HEK293 (cell line): ENCODE results near the gene TUBB2B.

Experiments used
- CTCF ChIP-seq: fragments of 450-650 bp; formaldehyde crosslinking; IDR thresholded peaks from 2 replicates; pipeline ENCODE4 v1.5.1; 2016; ENCODE audit warnings: missing biosample characterization, missing genetic modification characterization
- ZBTB11 ChIP-seq: fragments of 450-650 bp; formaldehyde crosslinking; conservative IDR thresholded peaks from 2 replicates; pipeline ENCODE4 v1.5.1; 2016; ENCODE audit warnings: low read depth, missing biosample characterization, missing genetic modification characterization
- ZBTB44 ChIP-seq: fragments of 450-650 bp; IDR thresholded peaks from 2 replicates; pipeline ENCODE4 v1.5.1; 2018; ENCODE audit warnings: missing biosample characterization, mild to moderate bottlenecking, missing genetic modification characterization
- ZNF138 ChIP-seq: fragments of 450-650 bp; formaldehyde crosslinking; IDR thresholded peaks from 2 replicates; pipeline ENCODE4 v1.5.1; 2016; ENCODE audit warnings: missing biosample characterization, missing genetic modification characterization, borderline replicate concordance
- ZNF19 ChIP-seq: fragments of 450-650 bp; formaldehyde crosslinking; IDR thresholded peaks from 2 replicates; pipeline ENCODE4; 2016; ENCODE audit warnings: missing biosample characterization, missing genetic modification characterization, low read depth
- ZNF645 ChIP-seq: fragments of 450-650 bp; formaldehyde crosslinking; IDR thresholded peaks from 2 replicates; pipeline ENCODE4; 2016; ENCODE audit warnings: missing biosample characterization, missing genetic modification characterization

DNA sequence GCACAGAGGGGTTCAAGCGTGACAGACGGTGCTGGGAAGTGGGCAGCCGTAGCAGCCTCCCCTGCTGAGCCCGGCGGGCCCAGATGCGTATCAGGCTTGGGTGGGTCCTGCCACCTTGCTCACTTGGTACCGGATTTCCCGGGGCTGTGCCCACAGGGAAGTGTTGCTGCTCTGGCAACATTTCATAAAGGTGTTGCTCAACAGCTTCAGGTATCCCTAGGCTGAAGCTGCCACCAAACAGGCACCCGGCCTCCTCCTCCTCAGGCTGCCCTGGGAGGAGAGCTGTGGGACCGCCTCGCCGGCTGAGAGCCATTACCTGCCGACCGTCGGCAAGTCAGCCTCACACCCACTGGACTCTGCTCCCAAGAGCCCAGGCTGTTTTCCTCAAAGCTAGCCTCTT, 42.8 kb upstream of the TUBB2B start:
- no peak for TF ChIP-seq ZNF138 (tag by site-specific recombination)
- TF ChIP-seq ZNF645 (tag by site-specific recombination) = no peak
- no peak for TF ChIP-seq CTCF (tag by site-specific recombination)
- TF ChIP-seq ZBTB11 (tag by site-specific recombination) = no peak
- TF ChIP-seq ZNF19 (tag by site-specific recombination) = no peak
- TF ChIP-seq ZBTB44 = no peak
